Activated CD8-positive, alpha-beta memory T cell treated with anti-CD3 and anti-CD28 coated beads, Interleukin-2, amount 10 ng/mL, durations not matched to agents 7 days and 5 days (primary cell): ENCODE measurements around the gene AGPS. TPM values are rescaled to one million over a fixed set of nuclear protein-coding genes. Genes with fewer than 3 reads are reported as not detected.

Experiments
- ATAC-seq: fragments of 150-1000 bp; cut with Tn5 transposase; one replicate; pipeline ENCODE4 v1.10.0; 2021; ENCODE audit warnings: moderate library complexity
- CTCF ChIA-PET: fragments of 350-600 bp; sonication (Branson Sonifier 250); formaldehyde crosslinking; loops from one replicate; lab custom pipeline; 2021; ENCODE audit warnings: antibody characterized with exemption; lab: Charles Lee
- DNase-seq: peaks from one replicate; pipeline ENCODE4 v3.0.0-alpha.2; 2020
- H3K27ac Mint-ChIP-seq: one replicate; pipeline ENCODE4 v1.8.0; 2021; ENCODE audit warnings: mild to moderate bottlenecking, mixed read lengths
- H3K27me3 Mint-ChIP-seq: one replicate; pipeline ENCODE4 v1.8.0; 2021; ENCODE audit warnings: mixed read lengths
- H3K36me3 Mint-ChIP-seq: one replicate; pipeline ENCODE4 v1.8.0; 2021; ENCODE audit warnings: mild to moderate bottlenecking, mixed read lengths
- H3K4me1 Mint-ChIP-seq: one replicate; pipeline ENCODE4 v1.8.0; 2021; ENCODE audit warnings: mixed read lengths
- H3K4me3 Mint-ChIP-seq: one replicate; pipeline ENCODE4 v1.8.0; 2021; ENCODE audit warnings: mild to moderate bottlenecking, moderate library complexity, mixed read lengths
- H3K9me3 Mint-ChIP-seq: one replicate; pipeline ENCODE4 v1.8.0; 2022; ENCODE audit warnings: low read depth, mixed read lengths
- total RNA-seq, 2 experiments: library from RNA; stranded (reverse); gene quantifications; one replicate each; pipeline ENCODE4 v1.2.3, GENCODE V29; 2021

Gene AGPS
- total RNA-seq, 2 experiments from 2014 or later: 58.5 to 60.9 TPM

GRCh38 chr2:177587371-177587770, 194.8 kb downstream of the AGPS start:
- ATAC-seq (no peak), DNase-seq (no peak)
- Mint-ChIP-seq H3K4me3 (no peak overlapping the region), H3K27me3 (peaks cover 6% of the 10 kb centered on the region), H3K9me3 (no peaks in the 10 kb centered on the region), H3K36me3 (no peaks in the 10 kb centered on the region), H3K27ac (no peak overlapping the region), H3K4me1 (peaks cover 28% of the 10 kb centered on the region)
- CTCF ChIA-PET: interaction anchor here (2.4 kb wide), 1 partner anchor 22 kb away, joined by 6 read pairs; no protein-coding TSS in a partner anchor

- Mint-ChIP-seq H3K9me3 (no peaks in the 10 kb centered on the region), H3K27me3 (peaks cover 11% of the 10 kb centered on the region), H3K4me1 (peaks cover 28% of the 10 kb centered on the region), H3K27ac (no peak overlapping the region), H3K4me3 (no peak overlapping the region), H3K36me3 (no peaks in the 10 kb centered on the region)
- ATAC-seq: no peak
- CTCF ChIA-PET: no interaction called here
- no peak for DNase-seq
These were observed 196.1 kb downstream of the AGPS start for GRCh38 chr2:177588671-177589070.

DNA sequence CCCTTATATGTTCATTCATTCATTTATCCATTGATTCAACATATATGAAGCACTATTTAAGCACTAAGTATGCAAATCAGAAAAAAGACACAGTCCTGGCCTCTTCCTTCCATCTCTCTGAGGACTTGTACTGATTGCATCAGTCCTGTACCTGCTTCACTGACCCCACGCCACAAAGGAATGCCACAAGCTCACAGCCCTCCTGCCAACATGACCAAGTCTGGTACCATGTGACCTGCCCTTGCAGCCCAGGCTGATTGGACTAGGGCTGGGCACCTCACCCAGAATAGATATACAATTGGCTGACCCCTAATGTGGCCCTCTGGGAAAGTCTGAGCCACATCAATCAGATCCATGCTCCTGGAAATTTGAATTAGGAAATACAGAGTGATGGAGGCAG, 196.6 kb downstream of the AGPS start:
- CTCF ChIA-PET: no interaction called here
- no peak overlapping the region for H3K27ac Mint-ChIP-seq
- DNase-seq: no peak
- H3K36me3 Mint-ChIP-seq: no peaks in the 10 kb centered on the region
- peaks cover 28% of the 10 kb centered on the region for H3K4me1 Mint-ChIP-seq
- H3K4me3 Mint-ChIP-seq: no peak overlapping the region
- H3K27me3 Mint-ChIP-seq: peaks cover 13% of the 10 kb centered on the region
- no peaks in the 10 kb centered on the region for H3K9me3 Mint-ChIP-seq
- no peak for ATAC-seq

DNA sequence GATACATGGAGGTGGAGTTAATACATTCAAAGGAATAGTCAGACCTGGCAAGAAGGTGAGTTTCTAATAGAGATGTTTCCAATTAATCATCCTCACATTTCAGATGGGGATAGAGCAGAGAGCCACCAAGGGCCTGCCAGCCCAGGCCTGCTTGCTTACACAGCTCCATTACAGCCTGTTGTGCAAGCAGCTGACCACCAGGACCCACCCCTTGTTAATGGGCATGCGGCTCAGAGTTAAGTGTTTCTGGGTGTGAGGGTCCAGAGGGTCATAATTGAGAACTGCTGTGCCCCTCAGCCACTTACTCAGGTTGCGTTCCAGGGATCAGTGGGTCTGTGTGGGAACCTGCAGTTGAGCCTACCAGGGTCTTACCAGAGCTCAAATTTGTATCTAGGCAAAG, 199.8 kb downstream of the AGPS start:
- Mint-ChIP-seq H3K36me3 (no peaks in the 10 kb centered on the region), H3K9me3 (no peaks in the 10 kb centered on the region), H3K27ac (no peak overlapping the region), H3K4me1 (peaks cover 25% of the 10 kb centered on the region), H3K4me3 (no peak overlapping the region), H3K27me3 (peaks cover 20% of the 10 kb centered on the region)
- CTCF ChIA-PET: interaction anchor here (1.5 to 1.9 kb wide), 3 partner anchors 11 to 257 kb away, joined by 3 to 7 read pairs (median 4); no protein-coding TSS in a partner anchor
- ATAC-seq (no peak), DNase-seq (no peak)

GRCh38 chr2:177592945-177593344, 200.4 kb downstream of the AGPS start:
- H3K36me3 Mint-ChIP-seq: no peaks in the 10 kb centered on the region
- ATAC-seq (no peak), DNase-seq (no peak)
- H3K4me3 Mint-ChIP-seq: no peak overlapping the region
- CTCF ChIA-PET: interaction anchor here (0.6 to 1.9 kb wide), 4 partner anchors 11 to 394 kb away, joined by 3 to 7 read pairs (median 4); no protein-coding TSS in a partner anchor
- H3K9me3 Mint-ChIP-seq: no peaks in the 10 kb centered on the region
- H3K27ac Mint-ChIP-seq: no peak overlapping the region
- H3K27me3 Mint-ChIP-seq: peaks cover 21% of the 10 kb centered on the region
- H3K4me1 Mint-ChIP-seq: peaks cover 28% of the 10 kb centered on the region

DNA sequence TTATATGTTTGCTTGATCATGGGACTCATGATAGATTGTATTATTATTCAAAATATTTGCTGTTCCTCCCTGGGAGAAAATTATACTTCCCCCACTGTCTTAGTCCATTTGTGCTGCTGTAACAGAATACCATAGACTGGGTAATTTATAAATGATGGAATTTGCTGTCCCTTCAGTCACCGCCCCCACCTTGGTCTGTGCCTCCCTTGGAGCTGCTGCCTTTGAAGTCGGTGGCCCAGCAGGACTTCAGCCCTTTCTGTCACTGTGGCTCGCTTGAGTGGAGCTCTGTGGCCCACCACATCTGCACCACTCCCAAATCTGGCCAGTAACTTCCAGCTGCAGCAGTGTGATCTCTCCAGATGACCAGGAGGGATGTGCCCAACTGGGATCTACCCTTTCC, 200.8 kb downstream of the AGPS start:
- ATAC-seq (no peak), DNase-seq (no peak)
- peaks cover 33% of the 10 kb centered on the region for H3K4me1 Mint-ChIP-seq
- no peak overlapping the region for H3K27ac Mint-ChIP-seq
- H3K4me3 Mint-ChIP-seq: no peak overlapping the region
- H3K36me3 Mint-ChIP-seq: no peaks in the 10 kb centered on the region
- H3K27me3 Mint-ChIP-seq: peaks cover 24% of the 10 kb centered on the region
- no peaks in the 10 kb centered on the region for H3K9me3 Mint-ChIP-seq
- CTCF ChIA-PET: interaction anchor here (0.6 to 1.9 kb wide), 4 partner anchors 11 to 394 kb away, joined by 3 to 7 read pairs (median 4); no protein-coding TSS in a partner anchor

Other genes with a start within 250 kb of the AGPS start
- gene HNRNPA3, start 180.0 kb upstream of the AGPS start, total RNA-seq: 100 to 1,000 TPM; 298 to 320 TPM
- gene NFE2L2, start 128.0 kb upstream of the AGPS start, total RNA-seq: 10 to 100 TPM; 56.5 to 58.9 TPM